ENCODE data around the gene PLEK. TPM values are rescaled to one million over a fixed set of nuclear protein-coding genes. Genes with fewer than 3 reads are reported as not detected.

Gene PLEK
- polyA plus RNA-seq, 4 donors: 2.5 to 6.6 (median 5.3) TPM

GRCh38 chr2:68411397-68412126, 46.5 kb downstream of the PLEK start:
- FAIRE-seq: no peak
- Histone ChIP-seq H3K4me1 (ENCODE audit: control insufficient read depth in 3 of 3, insufficient read depth in 2 of 3, low read depth in 1 of 3, low read length in 2 of 3) (no peaks in the 10 kb centered on the region), H3K4me3 (ENCODE audit: low read depth in 1 of 3, low read length in 3 of 3) (no peak overlapping the region), H3K27ac (ENCODE audit: low read depth in 1 of 3, low read length in 2 of 3) (no peak overlapping the region), H3K36me3 (ENCODE audit: control insufficient read depth in 3 of 3, insufficient read depth in 2 of 3, low read depth in 1 of 3, low read length in 3 of 3) (no peaks in the 10 kb centered on the region), H3K27me3 (ENCODE audit: control insufficient read depth in 3 of 3, insufficient read depth in 3 of 3, low read length in 3 of 3) (no peaks in the 10 kb centered on the region), H3K9me3 (ENCODE audit: control insufficient read depth in 2 of 2, insufficient read depth in 1 of 2, low read depth in 1 of 2, low read length in 1 of 2) (no peaks in the 10 kb centered on the region)
- WGBS, 3 donors: 63 to 76% (median 71%) methylated on average over 4 of the region's 4 CpGs
- DNase-seq: no peak

GRCh38 chr2:68412127-68412819, 47.2 kb downstream of the PLEK start:
- Histone ChIP-seq H3K36me3 (ENCODE audit: control insufficient read depth in 3 of 3, insufficient read depth in 2 of 3, low read depth in 1 of 3, low read length in 3 of 3) (no peaks in the 10 kb centered on the region), H3K27ac (ENCODE audit: low read depth in 1 of 3, low read length in 2 of 3) (no peak overlapping the region), H3K4me1 (ENCODE audit: control insufficient read depth in 3 of 3, insufficient read depth in 2 of 3, low read depth in 1 of 3, low read length in 2 of 3) (no peaks in the 10 kb centered on the region), H3K4me3 (ENCODE audit: low read depth in 1 of 3, low read length in 3 of 3) (no peak overlapping the region), H3K9me3 (ENCODE audit: control insufficient read depth in 2 of 2, insufficient read depth in 1 of 2, low read depth in 1 of 2, low read length in 1 of 2) (no peaks in the 10 kb centered on the region), H3K27me3 (ENCODE audit: control insufficient read depth in 3 of 3, insufficient read depth in 3 of 3, low read length in 3 of 3) (no peaks in the 10 kb centered on the region)
- no peak for DNase-seq
- WGBS, 3 donors: 52 to 70% (median 58%) methylated on average over 4 of the region's 4 CpGs
- no peak for FAIRE-seq

- Histone ChIP-seq H3K27ac (ENCODE audit: low read depth in 1 of 3, low read length in 2 of 3) (no peak overlapping the region), H3K27me3 (ENCODE audit: control insufficient read depth in 3 of 3, insufficient read depth in 3 of 3, low read length in 3 of 3) (no peaks in the 10 kb centered on the region), H3K4me1 (ENCODE audit: control insufficient read depth in 3 of 3, insufficient read depth in 2 of 3, low read depth in 1 of 3, low read length in 2 of 3) (no peaks in the 10 kb centered on the region), H3K4me3 (ENCODE audit: low read depth in 1 of 3, low read length in 3 of 3) (no peak overlapping the region), H3K9me3 (ENCODE audit: control insufficient read depth in 2 of 2, insufficient read depth in 1 of 2, low read depth in 1 of 2, low read length in 1 of 2) (no peaks in the 10 kb centered on the region), H3K36me3 (ENCODE audit: control insufficient read depth in 3 of 3, insufficient read depth in 2 of 3, low read depth in 1 of 3, low read length in 3 of 3) (no peaks in the 10 kb centered on the region)
- FAIRE-seq (no peak), DNase-seq (no peak)
- 88 to 93% (median 91%) methylated on average over 2 of the region's 2 CpGs for WGBS, 3 donors
These were observed 48.4 kb downstream of the PLEK start for GRCh38 chr2:68413466-68413865.

GRCh38 chr2:68414452-68414851, 49.4 kb downstream of the PLEK start:
- no peak overlapping the region for H3K4me3 ChIP-seq (ENCODE audit: low read depth in 1 of 3, low read length in 3 of 3)
- H3K27ac ChIP-seq (ENCODE audit: low read depth in 1 of 3, low read length in 2 of 3): no peak overlapping the region
- H3K4me1 ChIP-seq (ENCODE audit: control insufficient read depth in 3 of 3, insufficient read depth in 2 of 3, low read depth in 1 of 3, low read length in 2 of 3): no peaks in the 10 kb centered on the region
- no peak for DNase-seq
- no peaks in the 10 kb centered on the region for H3K36me3 ChIP-seq (ENCODE audit: control insufficient read depth in 3 of 3, insufficient read depth in 2 of 3, low read depth in 1 of 3, low read length in 3 of 3)
- H3K27me3 ChIP-seq (ENCODE audit: control insufficient read depth in 3 of 3, insufficient read depth in 3 of 3, low read length in 3 of 3): no peaks in the 10 kb centered on the region
- no peak for FAIRE-seq
- H3K9me3 ChIP-seq (ENCODE audit: control insufficient read depth in 2 of 2, insufficient read depth in 1 of 2, low read depth in 1 of 2, low read length in 1 of 2): no peaks in the 10 kb centered on the region

- H3K4me1 ChIP-seq (ENCODE audit: control insufficient read depth in 3 of 3, insufficient read depth in 2 of 3, low read depth in 1 of 3, low read length in 2 of 3): no peaks in the 10 kb centered on the region
- H3K4me3 ChIP-seq (ENCODE audit: low read depth in 1 of 3, low read length in 3 of 3): no peak overlapping the region
- H3K27me3 ChIP-seq (ENCODE audit: control insufficient read depth in 3 of 3, insufficient read depth in 3 of 3, low read length in 3 of 3): no peaks in the 10 kb centered on the region
- H3K9me3 ChIP-seq (ENCODE audit: control insufficient read depth in 2 of 2, insufficient read depth in 1 of 2, low read depth in 1 of 2, low read length in 1 of 2): no peaks in the 10 kb centered on the region
- H3K36me3 ChIP-seq (ENCODE audit: control insufficient read depth in 3 of 3, insufficient read depth in 2 of 3, low read depth in 1 of 3, low read length in 3 of 3): no peaks in the 10 kb centered on the region
- no peak overlapping the region for H3K27ac ChIP-seq (ENCODE audit: low read depth in 1 of 3, low read length in 2 of 3)
- DNase-seq (no peak), FAIRE-seq (no peak)
- WGBS, 3 donors: 76 to 82% (median 81%) methylated on average over 3 of the region's 3 CpGs
These were observed 49.8 kb downstream of the PLEK start for GRCh38 chr2:68414876-68415275.

GRCh38 chr2:68415521-68415920, 50.4 kb downstream of the PLEK start:
- Histone ChIP-seq H3K9me3 (ENCODE audit: control insufficient read depth in 2 of 2, insufficient read depth in 1 of 2, low read depth in 1 of 2, low read length in 1 of 2) (no peaks in the 10 kb centered on the region), H3K36me3 (ENCODE audit: control insufficient read depth in 3 of 3, insufficient read depth in 2 of 3, low read depth in 1 of 3, low read length in 3 of 3) (no peaks in the 10 kb centered on the region), H3K4me1 (ENCODE audit: control insufficient read depth in 3 of 3, insufficient read depth in 2 of 3, low read depth in 1 of 3, low read length in 2 of 3) (no peaks in the 10 kb centered on the region), H3K4me3 (ENCODE audit: low read depth in 1 of 3, low read length in 3 of 3) (no peak overlapping the region), H3K27ac (ENCODE audit: low read depth in 1 of 3, low read length in 2 of 3) (no peak overlapping the region), H3K27me3 (ENCODE audit: control insufficient read depth in 3 of 3, insufficient read depth in 3 of 3, low read length in 3 of 3) (no peaks in the 10 kb centered on the region)
- FAIRE-seq (no peak), DNase-seq (no peak)

- H3K4me1 ChIP-seq (ENCODE audit: control insufficient read depth in 3 of 3, insufficient read depth in 2 of 3, low read depth in 1 of 3, low read length in 2 of 3): no peaks in the 10 kb centered on the region
- WGBS, 3 donors: 88 to 95% (median 90%) methylated on average over 9 of the region's 9 CpGs
- H3K4me3 ChIP-seq (ENCODE audit: low read depth in 1 of 3, low read length in 3 of 3): no peak overlapping the region
- no peak overlapping the region for H3K27ac ChIP-seq (ENCODE audit: low read depth in 1 of 3, low read length in 2 of 3)
- H3K36me3 ChIP-seq (ENCODE audit: control insufficient read depth in 3 of 3, insufficient read depth in 2 of 3, low read depth in 1 of 3, low read length in 3 of 3): no peaks in the 10 kb centered on the region
- H3K27me3 ChIP-seq (ENCODE audit: control insufficient read depth in 3 of 3, insufficient read depth in 3 of 3, low read length in 3 of 3): no peaks in the 10 kb centered on the region
- DNase-seq (no peak), FAIRE-seq (no peak)
- no peaks in the 10 kb centered on the region for H3K9me3 ChIP-seq (ENCODE audit: control insufficient read depth in 2 of 2, insufficient read depth in 1 of 2, low read depth in 1 of 2, low read length in 1 of 2)
These were observed 51.1 kb downstream of the PLEK start for GRCh38 chr2:68416081-68416675.

- Histone ChIP-seq H3K4me1 (ENCODE audit: control insufficient read depth in 3 of 3, insufficient read depth in 2 of 3, low read depth in 1 of 3, low read length in 2 of 3) (no peaks in the 10 kb centered on the region), H3K4me3 (ENCODE audit: low read depth in 1 of 3, low read length in 3 of 3) (no peak overlapping the region), H3K27me3 (ENCODE audit: control insufficient read depth in 3 of 3, insufficient read depth in 3 of 3, low read length in 3 of 3) (no peaks in the 10 kb centered on the region), H3K27ac (ENCODE audit: low read depth in 1 of 3, low read length in 2 of 3) (no peak overlapping the region), H3K9me3 (ENCODE audit: control insufficient read depth in 2 of 2, insufficient read depth in 1 of 2, low read depth in 1 of 2, low read length in 1 of 2) (no peaks in the 10 kb centered on the region), H3K36me3 (ENCODE audit: control insufficient read depth in 3 of 3, insufficient read depth in 2 of 3, low read depth in 1 of 3, low read length in 3 of 3) (no peaks in the 10 kb centered on the region)
- DNase-seq: no peak
- FAIRE-seq: no peak
- WGBS, 3 donors: 15 to 75% (median 49%) methylated on average over 1 of the region's 1 CpG
These were observed 52.8 kb downstream of the PLEK start for GRCh38 chr2:68417926-68418325.
